H1 (cell line): ENCODE measurements around the gene CBLN1.

ENCODE experiments used
- CREB1 ChIP-seq: IDR thresholded peaks from 2 replicates; pipeline ENCODE4 v1.6.1; 2012; ENCODE audit warnings: inconsistent platforms
- EZH2 ChIP-seq: fragments of 200-600 bp; sonication (generic); IDR thresholded peaks from 2 replicates; pipeline ENCODE4 v1.7.1; 2012; ENCODE audit warnings: low read depth, mild to moderate bottlenecking, moderate library complexity, low read length, inconsistent platforms; ENCODE audit not compliant: severe bottlenecking
- JUND ChIP-seq: IDR thresholded peaks from 2 replicates; pipeline ENCODE4 v1.6.1; 2011; ENCODE audit warnings: mild to moderate bottlenecking, improper control_type of control experiment, low read length
- KDM1A ChIP-seq: fragments of 200-600, 300-600 bp; sonication (generic); IDR thresholded peaks from 2 replicates; pipeline ENCODE4 v1.7.1; 2016; ENCODE audit warnings: mild to moderate bottlenecking, low read length, borderline replicate concordance
- POLR2A ChIP-seq, 2 experiments: IDR thresholded peaks; 1 replicate in 1 of 2; 2 replicates in 1 of 2; pipeline ENCODE4 v1.6.1; 2011; ENCODE audit warnings: low read depth in 2 of 2, low read length in 2 of 2, mild to moderate bottlenecking in 2 of 2; ENCODE audit errors: control extremely low read depth in 1 of 2
- POLR2AphosphoS5 ChIP-seq: IDR thresholded peaks from 2 replicates; pipeline ENCODE4 v1.6.1; 2011; ENCODE audit warnings: low read depth, low read length
- RAD21 ChIP-seq, 2 experiments: IDR thresholded peaks in 1 of 2; conservative IDR thresholded peaks in 1 of 2; 2 replicates each; pipeline ENCODE4 v1.6.1; 2011; ENCODE audit warnings: low read depth in 2 of 2, low read length in 2 of 2, improper control_type of control experiment in 1 of 2, inconsistent platforms in 1 of 2, mild to moderate bottlenecking in 1 of 2, moderate library complexity in 1 of 2
- RFX5 ChIP-seq: IDR thresholded peaks from 2 replicates; pipeline ENCODE4 v1.6.1; 2011; ENCODE audit warnings: low read depth, low read length, improper control_type of control experiment, borderline replicate concordance
- SAP30 ChIP-seq: fragments of 300-600 bp; sonication (generic); IDR thresholded peaks from 2 replicates; pipeline ENCODE4 v1.7.1; 2012; ENCODE audit warnings: low read length, moderate library complexity, mild to moderate bottlenecking, inconsistent platforms; ENCODE audit not compliant: insufficient read depth, insufficient replicate concordance
- SP1 ChIP-seq: IDR thresholded peaks from 2 replicates; pipeline ENCODE4 v1.6.1; 2011; ENCODE audit warnings: low read depth, low read length
- TCF12 ChIP-seq: IDR thresholded peaks from 2 replicates; pipeline ENCODE4 v1.6.1; 2011; ENCODE audit warnings: low read depth, mild to moderate bottlenecking, low read length
- TF ChIP-seq, protein P1 (sequence below): IDR thresholded peaks from 2 replicates; pipeline ENCODE4 v1.6.1; 2012; ENCODE audit warnings: low read length, inconsistent platforms
- TF ChIP-seq, protein P2 (sequence below), 3 experiments: IDR thresholded peaks; 1 replicate in 2 of 3; 2 replicates in 1 of 3; pipeline versions ENCODE4 v1.5.1 to v1.6.1; 2011; ENCODE audit warnings: low read length in 3 of 3, mild to moderate bottlenecking in 3 of 3, inconsistent platforms in 2 of 3, low read depth in 1 of 3, moderate library complexity in 1 of 3; ENCODE audit not compliant: insufficient read depth in 1 of 3; ENCODE audit errors: control extremely low read depth in 1 of 3
- TF ChIP-seq, protein P3 (sequence below): IDR thresholded peaks from 2 replicates; pipeline ENCODE4 v1.6.1; 2012; ENCODE audit warnings: inconsistent platforms

DNA sequence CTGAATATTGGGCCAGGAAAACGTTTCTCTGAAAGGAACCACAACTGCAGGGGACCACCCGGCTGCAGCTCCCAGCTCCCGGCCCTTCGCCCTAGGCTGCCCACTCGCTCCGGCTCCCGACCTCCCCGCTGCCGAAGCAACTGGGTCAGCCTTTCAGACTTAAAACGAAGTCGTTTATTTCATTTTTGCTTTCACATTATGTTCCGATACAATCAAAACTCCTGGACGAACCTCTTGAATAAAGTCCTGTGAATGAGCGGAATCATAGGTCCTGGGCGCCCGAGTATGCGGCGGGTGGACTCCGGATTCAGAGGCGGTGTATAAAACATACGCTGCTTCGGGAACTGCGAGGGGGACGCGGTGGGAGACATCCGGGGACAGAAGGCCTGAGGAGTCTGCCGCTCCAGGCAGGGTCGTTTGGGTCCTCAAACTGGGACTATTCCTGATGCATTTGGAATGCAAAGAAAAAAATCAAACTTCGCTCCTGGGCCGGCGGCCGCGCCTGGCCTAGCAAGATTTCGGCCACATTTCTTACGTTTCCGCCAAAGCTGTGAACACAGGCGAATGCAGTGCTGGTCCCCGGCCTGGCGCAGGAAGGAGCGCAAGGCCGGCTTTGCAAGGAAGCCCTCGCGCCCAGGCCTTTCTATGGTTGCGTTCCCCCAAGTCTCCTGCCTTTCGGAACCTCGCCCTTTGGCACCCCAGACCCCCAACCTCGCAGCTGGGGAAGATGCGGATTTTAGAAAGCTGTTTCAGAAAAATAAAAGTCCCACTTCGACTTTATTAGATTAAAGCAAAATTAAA, 3.7 kb downstream of the CBLN1 start:
- TF ChIP-seq, protein P1, sequence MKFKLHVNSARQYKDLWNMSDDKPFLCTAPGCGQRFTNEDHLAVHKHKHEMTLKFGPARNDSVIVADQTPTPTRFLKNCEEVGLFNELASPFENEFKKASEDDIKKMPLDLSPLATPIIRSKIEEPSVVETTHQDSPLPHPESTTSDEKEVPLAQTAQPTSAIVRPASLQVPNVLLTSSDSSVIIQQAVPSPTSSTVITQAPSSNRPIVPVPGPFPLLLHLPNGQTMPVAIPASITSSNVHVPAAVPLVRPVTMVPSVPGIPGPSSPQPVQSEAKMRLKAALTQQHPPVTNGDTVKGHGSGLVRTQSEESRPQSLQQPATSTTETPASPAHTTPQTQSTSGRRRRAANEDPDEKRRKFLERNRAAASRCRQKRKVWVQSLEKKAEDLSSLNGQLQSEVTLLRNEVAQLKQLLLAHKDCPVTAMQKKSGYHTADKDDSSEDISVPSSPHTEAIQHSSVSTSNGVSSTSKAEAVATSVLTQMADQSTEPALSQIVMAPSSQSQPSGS: no peak
- TF ChIP-seq, protein P2, sequence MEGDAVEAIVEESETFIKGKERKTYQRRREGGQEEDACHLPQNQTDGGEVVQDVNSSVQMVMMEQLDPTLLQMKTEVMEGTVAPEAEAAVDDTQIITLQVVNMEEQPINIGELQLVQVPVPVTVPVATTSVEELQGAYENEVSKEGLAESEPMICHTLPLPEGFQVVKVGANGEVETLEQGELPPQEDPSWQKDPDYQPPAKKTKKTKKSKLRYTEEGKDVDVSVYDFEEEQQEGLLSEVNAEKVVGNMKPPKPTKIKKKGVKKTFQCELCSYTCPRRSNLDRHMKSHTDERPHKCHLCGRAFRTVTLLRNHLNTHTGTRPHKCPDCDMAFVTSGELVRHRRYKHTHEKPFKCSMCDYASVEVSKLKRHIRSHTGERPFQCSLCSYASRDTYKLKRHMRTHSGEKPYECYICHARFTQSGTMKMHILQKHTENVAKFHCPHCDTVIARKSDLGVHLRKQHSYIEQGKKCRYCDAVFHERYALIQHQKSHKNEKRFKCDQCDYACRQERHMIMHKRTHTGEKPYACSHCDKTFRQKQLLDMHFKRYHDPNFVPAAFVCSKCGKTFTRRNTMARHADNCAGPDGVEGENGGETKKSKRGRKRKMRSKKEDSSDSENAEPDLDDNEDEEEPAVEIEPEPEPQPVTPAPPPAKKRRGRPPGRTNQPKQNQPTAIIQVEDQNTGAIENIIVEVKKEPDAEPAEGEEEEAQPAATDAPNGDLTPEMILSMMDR (IDR thresholded peaks at IDR 0.05; ENCODE audit: control extremely low read depth in 1 of 3, insufficient read depth in 1 of 3, low read depth in 1 of 3, low read length in 3 of 3): peak in 1 of 3 experiments; percentile 2; a peak in 1 of 4 replicates
- TF ChIP-seq CREB1 (no peak), RFX5 (no peak), POLR2A (IDR thresholded peaks at IDR 0.05; ENCODE audit: control extremely low read depth in 1 of 2, low read depth in 2 of 2, low read length in 2 of 2) (no peak), RAD21 (IDR thresholded peaks at IDR 0.05 in 1 of 2, conservative IDR thresholded peaks at IDR 0.05 in 1 of 2; ENCODE audit: low read depth in 2 of 2, low read length in 2 of 2) (no peak), EZH2 (peak; percentile 99), SP1 (no peak), SAP30 (no peak), POLR2AphosphoS5 (no peak), TCF12 (no peak), JUND (no peak), KDM1A (no peak)
- TF ChIP-seq, protein P3, sequence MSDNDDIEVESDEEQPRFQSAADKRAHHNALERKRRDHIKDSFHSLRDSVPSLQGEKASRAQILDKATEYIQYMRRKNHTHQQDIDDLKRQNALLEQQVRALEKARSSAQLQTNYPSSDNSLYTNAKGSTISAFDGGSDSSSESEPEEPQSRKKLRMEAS: no peak
